Stimulated activated CD4-positive, alpha-beta T cell treated with anti-CD3 and anti-CD28 coated beads, Interleukin-4, amount 100 ng/mL, for 24 hours (primary cell): ENCODE data around the gene SLC35G4.
"Not testable (repeated sequence)": the region's sequence is repeated elsewhere in the genome, so short reads cannot be mapped to it uniquely, and the experiment has no call there.

ENCODE experiments used
- DNase-seq: peaks from one replicate; pipeline ENCODE4 v3.0.0-alpha.2; 2020

SLC35G4 gene

DNA sequence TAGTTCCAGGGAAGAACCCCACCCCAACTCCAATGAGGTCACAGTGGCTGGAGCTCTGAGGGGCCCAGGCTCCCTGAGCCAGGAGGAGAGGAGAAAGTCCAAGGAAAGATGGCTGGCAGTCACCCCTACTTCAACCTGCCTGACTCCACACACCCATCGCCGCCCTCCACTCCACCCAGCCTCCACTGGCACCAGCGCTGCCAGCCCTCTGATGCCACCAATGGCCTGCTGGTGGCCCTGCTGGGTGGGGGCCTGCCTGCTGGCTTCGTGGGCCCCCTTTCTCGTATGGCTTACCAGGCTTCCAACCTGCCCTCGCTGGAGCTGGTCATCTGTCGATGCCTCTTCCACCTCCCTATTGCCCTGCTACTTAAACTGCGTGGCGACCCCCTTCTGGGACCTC is at the start of gene SLC35G4:
SLC35G4 (plus strand) TSS at position 109 of the 400 bp plus-strand sequence; CDS start at position 109, 0 bp downstream.
- DNase-seq = not testable (repeated sequence)

DNA sequence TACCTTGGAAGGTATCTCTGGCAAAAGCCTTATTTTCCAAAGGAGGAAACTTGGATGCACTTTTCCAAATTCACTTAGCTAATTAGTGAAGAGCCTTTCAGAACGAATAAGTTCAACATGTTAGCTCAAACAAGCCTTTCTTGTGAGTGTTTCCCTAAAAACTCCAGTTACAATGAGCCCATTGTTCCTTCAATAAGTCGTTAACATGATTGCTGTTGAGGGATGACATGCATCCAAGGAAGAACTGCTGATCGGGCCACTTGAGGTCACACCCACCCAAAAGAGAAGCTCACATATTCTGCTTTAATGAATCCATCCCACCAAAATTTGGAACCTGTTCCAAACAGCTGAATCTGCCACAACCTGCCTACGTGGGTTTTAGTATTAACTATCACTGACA is 48.1 kb upstream of the SLC35G4 start:
- DNase-seq = no peak

DNA sequence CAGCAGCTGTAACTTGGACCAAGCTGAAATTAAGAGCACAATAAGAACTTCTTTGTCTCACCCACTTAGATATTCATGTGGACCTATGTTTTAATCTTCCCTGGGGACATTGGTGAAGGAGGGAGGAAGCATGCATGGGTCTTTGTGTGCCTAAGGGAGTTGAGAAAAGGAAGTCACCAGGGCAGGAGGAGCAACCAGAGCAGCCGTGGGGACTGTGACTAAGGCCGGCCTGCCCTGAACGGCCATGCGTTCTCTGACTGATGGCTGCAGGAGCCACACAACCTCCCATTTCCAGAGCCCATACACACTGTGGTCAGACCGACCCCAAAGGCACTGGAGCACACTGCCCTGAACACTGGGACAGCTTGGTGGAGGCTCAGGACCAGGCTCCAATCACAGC is 43.7 kb upstream of the SLC35G4 start:
- DNase-seq = no peak

- DNase-seq = no peak
These were observed 43.0 kb upstream of the SLC35G4 start for GRCh38 chr18:11566236-11566965.

DNA sequence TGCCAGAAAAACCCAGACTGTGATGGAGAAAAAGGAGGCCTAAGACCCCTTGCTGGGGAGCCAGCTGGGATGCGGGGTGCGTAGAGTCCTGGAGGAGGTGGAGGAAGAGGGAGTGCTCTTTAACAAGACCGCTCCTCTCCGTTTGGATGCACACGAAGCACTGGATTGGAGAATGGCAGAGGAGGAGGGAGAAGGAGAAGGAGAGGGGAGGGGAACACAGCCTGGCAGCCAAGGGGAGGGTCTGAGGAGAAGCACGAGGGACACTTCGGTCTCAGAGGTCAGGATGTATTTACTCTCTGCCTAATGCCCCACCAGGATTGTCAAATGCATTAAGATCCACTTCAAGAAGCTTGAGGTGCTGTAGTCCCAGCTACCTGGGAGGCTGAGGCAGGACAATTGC is 42.0 kb upstream of the SLC35G4 start:
- no peak for DNase-seq

DNA sequence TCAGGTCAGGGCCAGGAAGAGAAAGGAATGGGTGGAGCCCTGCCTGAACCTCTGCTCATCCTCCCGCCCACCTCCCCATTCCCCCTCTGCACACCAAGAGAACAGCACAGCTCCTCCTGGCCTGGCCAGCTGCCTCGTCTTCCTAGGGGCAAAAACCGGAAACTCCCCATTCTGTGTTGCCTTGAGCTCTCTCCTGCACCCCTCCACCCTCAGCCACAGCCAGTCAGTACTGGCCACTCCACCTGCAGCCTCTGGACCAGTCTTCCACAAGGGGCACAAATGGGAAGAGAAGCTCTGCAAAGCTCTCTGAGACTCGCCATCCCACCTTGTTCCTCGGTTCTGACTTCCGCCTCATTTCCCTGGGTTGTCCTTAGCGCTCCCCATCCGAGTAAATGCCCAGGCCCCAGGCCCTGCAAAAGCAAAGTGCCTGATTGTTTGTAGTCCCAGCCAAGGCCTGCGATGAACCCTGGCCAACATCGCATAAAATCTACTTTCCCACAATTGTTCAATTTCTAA is 39.3 kb upstream of the SLC35G4 start:
- no peak for DNase-seq

DNA sequence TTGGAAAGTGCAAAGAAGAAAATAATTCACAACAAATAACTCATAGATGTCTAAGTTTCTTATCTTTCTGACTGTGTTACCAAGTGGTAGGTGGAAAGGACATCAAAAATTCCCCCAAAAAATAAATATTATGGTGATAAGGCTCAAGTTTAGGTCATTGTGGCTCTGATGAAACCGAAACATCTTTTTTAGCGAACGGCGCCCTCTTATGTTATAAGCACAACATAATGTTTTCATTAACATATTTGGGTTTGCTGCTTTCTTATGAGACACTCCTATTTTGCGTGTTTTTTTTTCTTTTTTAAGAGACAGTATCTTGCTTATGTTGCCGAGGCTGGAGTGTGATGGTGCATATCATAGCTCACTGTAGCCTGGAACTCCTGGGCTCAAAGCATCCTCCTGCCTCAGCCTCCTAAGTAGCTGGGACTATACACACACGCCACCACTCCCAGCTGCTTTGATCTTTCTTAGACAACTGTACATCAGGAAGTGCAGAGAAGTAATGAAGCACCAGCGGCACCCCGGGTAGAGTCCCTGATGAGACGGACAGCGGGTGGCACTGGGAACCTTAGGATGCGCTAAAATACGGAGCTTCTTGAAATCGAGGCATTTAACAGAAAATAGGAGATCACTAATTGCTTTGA is 38.5 kb upstream of the SLC35G4 start:
- DNase-seq = no peak

DNA sequence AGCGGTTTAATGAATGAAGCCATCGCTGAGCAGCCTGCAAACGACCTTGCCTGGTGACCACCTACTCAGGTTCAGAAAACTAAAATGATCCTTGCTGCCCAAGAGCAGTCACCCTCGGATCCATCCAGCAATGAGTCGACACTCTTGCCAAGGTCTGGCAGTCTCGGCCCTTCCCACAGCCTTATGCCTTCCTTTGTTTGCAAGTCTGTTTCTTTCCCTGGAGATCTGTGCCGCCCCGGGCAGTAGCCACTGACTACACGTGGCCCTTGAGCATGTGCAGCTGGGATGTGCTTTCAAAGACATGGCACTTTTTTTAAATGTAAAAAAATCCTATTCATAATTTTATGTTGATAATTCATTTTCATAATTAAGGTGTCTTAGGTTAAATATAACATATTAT is 37.2 kb upstream of the SLC35G4 start:
- DNase-seq = no peak

- DNase-seq = no peak
These were observed 34.9 kb upstream of the SLC35G4 start for GRCh38 chr18:11574545-11574944.

- DNase-seq = no peak
These were observed 31.9 kb upstream of the SLC35G4 start for GRCh38 chr18:11577271-11578112.

DNA sequence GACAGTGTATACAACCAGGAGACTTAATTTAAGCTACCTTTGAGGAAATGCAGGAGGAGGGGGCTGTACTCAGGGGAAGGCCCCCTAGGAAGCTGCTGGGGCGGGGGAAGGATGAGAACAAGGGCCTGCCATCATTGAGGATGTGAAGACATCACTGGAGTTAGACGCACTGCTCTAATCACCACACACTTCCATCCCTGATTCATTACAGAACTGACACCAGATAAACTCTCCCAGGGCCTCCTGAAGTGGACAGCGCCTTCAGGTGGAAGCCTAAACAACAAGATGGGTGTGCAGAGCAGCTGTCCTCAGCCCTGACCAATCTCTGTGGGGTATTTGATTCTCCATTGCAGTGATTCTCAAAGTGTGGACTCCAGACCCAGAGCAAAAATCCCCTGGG is 30.6 kb upstream of the SLC35G4 start:
- no peak for DNase-seq

DNA sequence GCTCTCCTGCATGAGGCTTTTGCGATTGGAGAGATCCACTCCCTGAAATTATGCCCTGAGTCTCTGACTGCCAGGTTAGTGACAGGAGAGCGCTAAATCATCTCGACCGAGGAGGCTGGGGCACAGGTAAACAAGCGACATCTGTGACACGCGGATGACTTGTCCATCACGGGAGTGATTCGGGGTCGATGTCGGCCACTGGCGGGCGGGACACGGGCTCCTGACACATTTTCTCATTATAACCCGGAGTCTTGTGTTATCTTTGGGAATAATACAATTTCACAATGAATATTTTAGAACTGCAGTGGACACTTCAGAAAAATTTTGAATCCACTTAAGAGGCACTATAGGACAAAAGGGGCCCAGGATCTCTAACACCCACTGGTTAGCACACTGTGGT is 29.5 kb upstream of the SLC35G4 start:
- no peak for DNase-seq

GRCh38 chr18:11581286-11581685 is 28.1 kb upstream of the SLC35G4 start:
- DNase-seq = no peak

- DNase-seq = no peak
These were observed 23.8 kb upstream of the SLC35G4 start for GRCh38 chr18:11585596-11585995.

GRCh38 chr18:11586896-11587295 is 22.5 kb upstream of the SLC35G4 start:
- DNase-seq = no peak

DNA sequence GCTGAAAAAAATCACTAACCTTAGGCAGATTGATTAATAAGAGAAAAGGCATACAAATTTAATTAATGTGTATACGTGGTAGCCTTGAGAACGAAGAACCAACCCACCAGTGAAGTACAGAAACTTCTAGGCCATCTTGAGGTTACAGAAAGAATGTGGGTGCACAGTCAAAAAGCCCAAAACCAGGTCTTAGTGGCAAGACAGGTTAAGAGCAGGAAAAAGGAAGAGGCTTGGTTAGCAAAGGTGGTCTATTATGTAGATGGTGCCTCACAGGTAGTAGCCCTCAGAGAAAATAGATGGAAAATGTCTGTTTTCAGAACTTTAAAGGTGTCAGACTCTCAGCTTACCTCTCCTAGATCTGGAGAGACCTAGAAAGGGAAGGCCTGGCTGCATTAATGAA is 22.0 kb upstream of the SLC35G4 start:
- no peak for DNase-seq

- no peak for DNase-seq
These were observed 21.6 kb upstream of the SLC35G4 start for GRCh38 chr18:11587846-11588245.

DNA sequence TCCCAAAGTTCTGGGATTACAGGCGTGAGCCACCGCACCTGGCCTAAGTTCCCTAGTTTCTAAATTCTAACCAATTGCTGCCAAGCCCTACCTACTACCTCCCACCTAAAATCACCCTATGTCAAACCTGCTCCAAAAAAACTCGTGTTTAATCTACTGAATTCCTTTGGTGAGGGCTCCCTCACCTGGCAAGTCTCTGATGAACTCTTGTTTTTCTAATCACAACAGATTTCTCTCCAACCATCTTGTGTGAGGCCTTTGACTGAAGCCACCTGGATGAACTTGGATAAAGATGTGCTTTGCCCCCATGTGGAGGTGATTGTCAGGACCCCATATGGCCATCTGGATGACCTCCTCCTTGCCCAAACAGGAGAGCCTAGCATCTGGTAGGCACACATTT is 17.4 kb upstream of the SLC35G4 start:
- no peak for DNase-seq

DNA sequence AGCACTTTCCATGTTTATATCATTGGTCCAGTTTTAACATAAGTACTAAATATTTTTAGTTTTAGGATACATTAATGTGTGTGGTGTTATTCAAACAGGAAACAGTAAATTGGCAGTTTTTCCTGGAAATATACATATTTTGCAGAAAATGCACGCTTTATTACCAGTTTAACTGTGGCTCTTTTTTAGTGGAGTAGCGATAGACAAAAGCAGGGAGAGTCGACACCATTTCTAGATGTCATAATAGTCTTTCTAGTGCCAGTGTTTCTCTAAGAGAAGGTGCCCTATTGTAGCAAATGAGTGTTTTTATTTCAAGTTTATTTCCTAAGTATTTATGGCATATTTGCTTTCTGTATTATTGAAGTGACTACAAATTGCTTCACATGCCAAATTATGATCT is 9.1 kb upstream of the SLC35G4 start:
- DNase-seq = no peak

DNA sequence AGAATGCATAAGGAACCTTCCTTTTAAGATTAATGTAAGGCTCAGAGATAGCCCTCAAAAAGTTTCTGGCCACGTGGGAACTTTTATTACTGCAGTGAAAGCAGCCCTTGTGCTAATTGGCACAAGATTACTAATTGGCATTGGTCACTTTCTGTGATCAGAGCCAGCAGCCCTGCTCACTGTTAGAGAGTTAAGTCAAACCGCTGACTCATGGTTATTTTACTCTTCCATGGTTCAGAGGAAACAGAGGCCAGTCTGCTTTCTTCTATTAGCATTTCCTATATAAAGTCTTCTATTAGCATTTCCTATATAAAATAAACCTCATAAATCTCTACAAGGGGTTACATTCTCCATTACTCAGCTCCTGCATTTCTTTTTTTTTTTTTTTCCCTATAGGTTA is 1.5 kb upstream of the SLC35G4 start:
- no peak for DNase-seq

- not testable (repeated sequence) for DNase-seq
These were observed 778 bp upstream of the SLC35G4 start for GRCh38 chr18:11608618-11609017.

DNA sequence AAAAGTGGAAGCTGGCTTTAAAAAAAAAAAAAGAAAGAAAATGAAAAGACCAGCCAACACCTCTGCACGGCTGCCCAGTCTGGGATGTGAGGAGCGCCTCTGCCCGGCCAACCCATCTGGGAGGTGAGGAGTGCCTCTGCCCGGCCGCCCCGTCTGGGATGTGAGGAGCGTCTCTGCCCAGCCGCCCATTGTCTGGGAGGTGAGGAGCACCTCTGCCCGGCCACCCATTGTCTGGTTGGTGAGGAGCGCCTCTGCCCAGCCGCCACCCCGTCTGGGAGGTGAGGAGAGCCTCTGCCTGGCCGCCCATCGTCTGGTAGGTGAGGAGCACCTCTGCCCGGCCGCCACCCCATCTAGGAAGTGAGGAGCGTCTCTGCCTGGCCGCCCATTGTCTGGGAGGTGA is 3.7 kb downstream of the SLC35G4 start:
- DNase-seq = not testable (repeated sequence)

- DNase-seq = not testable (repeated sequence)
These were observed 4.2 kb downstream of the SLC35G4 start for GRCh38 chr18:11613611-11614010.

DNA sequence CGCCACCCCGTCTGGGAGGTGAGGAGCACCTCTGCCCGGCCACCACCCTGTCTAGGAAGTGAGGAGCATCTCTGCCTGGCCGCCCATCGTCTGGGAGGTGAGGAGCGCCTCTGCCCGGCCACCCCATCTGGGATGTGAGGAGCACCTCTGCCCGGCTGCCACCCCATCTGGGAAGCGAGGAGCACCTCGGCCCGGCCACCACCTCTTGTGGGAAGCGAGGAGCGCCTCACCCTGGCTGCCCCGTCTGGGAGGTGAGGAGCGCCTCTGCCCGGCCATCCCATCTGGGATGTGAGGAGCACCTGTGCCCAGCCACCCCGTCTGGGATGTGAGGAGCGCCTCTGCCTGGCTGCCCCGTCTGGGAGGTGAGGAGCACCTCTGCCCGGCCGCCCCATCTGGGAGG is 4.6 kb downstream of the SLC35G4 start:
- DNase-seq = not testable (repeated sequence)
